Measurements from ENCODE around the gene TBC1D3E.
"Not testable (repeated sequence)": the region's sequence is repeated elsewhere in the genome, so short reads cannot be mapped to it uniquely, and the experiment has no call there.

DNA sequence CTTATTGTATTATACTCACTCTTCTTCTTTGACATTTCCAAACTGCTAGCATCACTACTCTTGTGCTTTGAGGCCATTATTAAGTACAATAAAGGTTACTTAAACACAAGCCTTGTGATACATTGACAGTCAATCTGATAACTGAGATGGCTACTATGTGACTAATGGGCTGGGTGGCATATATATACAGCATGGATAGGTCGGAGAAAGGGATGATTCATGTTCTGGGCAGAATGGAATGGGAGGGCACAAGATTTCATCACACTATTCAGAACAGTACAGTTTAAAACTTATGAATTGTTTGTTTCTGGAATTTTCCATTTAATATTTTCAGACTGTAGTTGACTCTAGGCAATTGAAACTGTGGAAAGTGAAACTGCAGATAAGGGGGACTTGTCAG lies 40.4 kb upstream of the TBC1D3E start:
- TF ChIP-seq CTCF (IDR thresholded peaks at IDR 0.05; ENCODE audit: insufficient read depth, low read depth, low read length); EZH2 (IDR thresholded peaks at IDR 0.05; ENCODE audit: insufficient read depth, low read length): not testable (repeated sequence)

All from astrocyte (in vitro differentiated cells and primary cell).